GM18867 (cell line): Measurements from ENCODE around the gene NUP153.
"Not testable (repeated sequence)": the region's sequence is repeated elsewhere in the genome, so short reads cannot be mapped to it uniquely, and the experiment has no call there.

ENCODE experiments used
- ATAC-seq: cut with Tn5 transposase; IDR thresholded peaks from one replicate; pipeline ENCODE4 v1.9.1; 2021; ENCODE audit warnings: mild to moderate bottlenecking, moderate library complexity; ENCODE audit not compliant: unreplicated experiment

Gene NUP153

GRCh38 chr6:17612048-17612447 is 94.7 kb downstream of the NUP153 start:
- ATAC-seq: no peak

- no peak for ATAC-seq
These were observed 95.9 kb downstream of the NUP153 start for GRCh38 chr6:17610835-17611234.

- no peak for ATAC-seq
These were observed 100.1 kb downstream of the NUP153 start for GRCh38 chr6:17606606-17607005.

GRCh38 chr6:17602888-17603287 is 103.8 kb downstream of the NUP153 start:
- no peak for ATAC-seq

- ATAC-seq: no peak
These were observed 105.4 kb downstream of the NUP153 start for GRCh38 chr6:17601386-17601703.

- peak; percentile 55 for ATAC-seq
These were observed 106.0 kb downstream of the NUP153 start for GRCh38 chr6:17600527-17601385.

- peak; percentile 87 for ATAC-seq
These were observed 106.7 kb downstream of the NUP153 start, which contains the start of gene FAM8A1 for GRCh38 chr6:17599877-17600526. Gene FAM8A1, plus strand, starts transcription at chr6:17600302. Its CDS starts 108 bp downstream, at chr6:17600410.

- no peak for ATAC-seq
These were observed 110.6 kb downstream of the NUP153 start for GRCh38 chr6:17596085-17596484.

- ATAC-seq: no peak
These were observed 113.5 kb downstream of the NUP153 start for GRCh38 chr6:17593246-17593645.

GRCh38 chr6:17591287-17591686 is 115.4 kb downstream of the NUP153 start:
- ATAC-seq: no peak

- ATAC-seq: no peak
These were observed 117.2 kb downstream of the NUP153 start for GRCh38 chr6:17589406-17590096.

- ATAC-seq: no peak
These were observed 118.7 kb downstream of the NUP153 start for GRCh38 chr6:17588011-17588410.

- ATAC-seq: not testable (repeated sequence)
These were observed 120.1 kb downstream of the NUP153 start for GRCh38 chr6:17586623-17587022.

GRCh38 chr6:17585766-17586490 is 120.8 kb downstream of the NUP153 start:
- ATAC-seq: peak; percentile 41

GRCh38 chr6:17584241-17584803 is 122.4 kb downstream of the NUP153 start:
- ATAC-seq: peak; percentile 54

- ATAC-seq: no peak
These were observed 122.9 kb downstream of the NUP153 start for GRCh38 chr6:17583811-17584210.

- ATAC-seq: not testable (repeated sequence)
These were observed 125.4 kb downstream of the NUP153 start for GRCh38 chr6:17581282-17581681.

GRCh38 chr6:17580518-17581048 is 126.1 kb downstream of the NUP153 start:
- no peak for ATAC-seq

GRCh38 chr6:17577059-17577458 is 129.7 kb downstream of the NUP153 start:
- ATAC-seq: no peak

- no peak for ATAC-seq
These were observed 131.7 kb downstream of the NUP153 start for GRCh38 chr6:17574866-17575560.
